MM.1S (cell line): ENCODE results near the gene OR2G6.
"Not testable (repeated sequence)": the region's sequence is repeated elsewhere in the genome, so short reads cannot be mapped to it uniquely, and the experiment has no call there.

Source experiments
- DNase-seq: peaks from one replicate; pipeline ENCODE4 v3.0.0-alpha.2; 2015
- H2AFZ ChIP-seq: fragments of 300-600 bp; sonication (generic); 2 replicates; pipeline ENCODE4 v1.6.0; 2016; ENCODE audit warnings: antibody characterized with exemption, low read length
- H3F3A ChIP-seq: fragments of 300-600 bp; sonication (generic); 2 replicates; pipeline ENCODE4 v1.6.1; 2016; ENCODE audit warnings: mild to moderate bottlenecking, antibody characterized with exemption, low read length, moderate library complexity, mixed read lengths; ENCODE audit not compliant: insufficient read depth
- H3K27ac ChIP-seq: fragments of 300-600 bp; sonication (generic); 2 replicates; pipeline ENCODE4 v1.5.1; 2016; ENCODE audit warnings: mild to moderate bottlenecking, low read length
- H3K27me3 ChIP-seq: fragments of 300-600 bp; sonication (generic); replicated peaks from 2 replicates; pipeline ENCODE4 v1.6.0; 2016; ENCODE audit warnings: low read length; ENCODE audit not compliant: insufficient read depth
- H3K36me3 ChIP-seq: fragments of 300-600 bp; sonication (generic); replicated peaks from 2 replicates; pipeline ENCODE4 v1.6.1; 2016; ENCODE audit warnings: mild to moderate bottlenecking, low read length, mixed read lengths; ENCODE audit not compliant: insufficient read depth
- H3K4me1 ChIP-seq: fragments of 300-600 bp; sonication (generic); 2 replicates; pipeline ENCODE4 v1.6.1; 2016; ENCODE audit warnings: low read length, mixed read lengths
- H3K4me2 ChIP-seq: fragments of 300-600 bp; sonication (generic); 2 replicates; pipeline ENCODE4 v1.6.0; 2016; ENCODE audit warnings: low read depth, low read length
- H3K4me3 ChIP-seq: fragments of 300-600 bp; sonication (generic); 2 replicates; pipeline ENCODE4 v1.5.1; 2016; ENCODE audit warnings: low read length, mixed read lengths
- H3K79me2 ChIP-seq: fragments of 300-600 bp; sonication (generic); 2 replicates; pipeline ENCODE4 v1.6.1; 2016; ENCODE audit warnings: mixed run types, low read length, mixed read lengths
- H3K9ac ChIP-seq: fragments of 300-600 bp; sonication (generic); 2 replicates; pipeline ENCODE4 v1.6.1; 2016; ENCODE audit warnings: low read length, mixed read lengths
- H3K9me2 ChIP-seq: fragments of 300-600 bp; sonication (generic); replicated peaks from 2 replicates; pipeline ENCODE4 v1.6.1; 2016; ENCODE audit warnings: mild to moderate bottlenecking, low read length, mixed read lengths; ENCODE audit not compliant: insufficient read depth
- H3K9me3 ChIP-seq: fragments of 300-600 bp; sonication (generic); replicated peaks from 2 replicates; pipeline ENCODE4 v1.6.1; 2016; ENCODE audit warnings: mild to moderate bottlenecking, low read length, mixed read lengths; ENCODE audit not compliant: insufficient read depth
- H4K20me1 ChIP-seq: fragments of 300-600 bp; sonication (generic); 2 replicates; pipeline ENCODE4 v1.6.1; 2016; ENCODE audit warnings: mild to moderate bottlenecking, low read length, moderate library complexity, mixed read lengths; ENCODE audit not compliant: insufficient read depth

Gene OR2G6

DNA sequence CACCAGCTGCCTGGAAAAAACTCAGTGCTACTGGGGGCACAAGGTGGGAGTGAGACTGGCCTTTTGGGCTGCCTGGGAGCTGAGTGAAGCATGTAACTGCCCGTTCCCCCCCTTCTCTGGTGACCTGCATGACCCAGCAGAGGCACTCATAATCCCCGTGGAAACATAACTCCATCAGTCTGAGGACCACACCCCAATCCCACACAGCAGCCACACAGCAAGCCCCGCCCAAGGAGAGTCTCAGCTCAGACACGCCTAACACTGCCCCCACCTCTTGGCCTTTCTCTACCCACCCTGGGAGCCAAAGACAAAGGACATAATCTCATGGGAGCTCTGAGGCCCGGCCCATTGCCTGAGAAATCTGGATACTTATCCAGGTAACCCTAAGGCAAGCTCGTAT lies 43.2 kb downstream of the OR2G6 start:
- not testable (repeated sequence) for H3K4me3 ChIP-seq, H4K20me1 ChIP-seq, H3K4me2 ChIP-seq, H3K36me3 ChIP-seq, H3K27ac ChIP-seq, H3K27me3 ChIP-seq, H2AFZ ChIP-seq, H3F3A ChIP-seq, H3K9me3 ChIP-seq, H3K79me2 ChIP-seq, DNase-seq, H3K4me1 ChIP-seq, H3K9me2 ChIP-seq, H3K9ac ChIP-seq

DNA sequence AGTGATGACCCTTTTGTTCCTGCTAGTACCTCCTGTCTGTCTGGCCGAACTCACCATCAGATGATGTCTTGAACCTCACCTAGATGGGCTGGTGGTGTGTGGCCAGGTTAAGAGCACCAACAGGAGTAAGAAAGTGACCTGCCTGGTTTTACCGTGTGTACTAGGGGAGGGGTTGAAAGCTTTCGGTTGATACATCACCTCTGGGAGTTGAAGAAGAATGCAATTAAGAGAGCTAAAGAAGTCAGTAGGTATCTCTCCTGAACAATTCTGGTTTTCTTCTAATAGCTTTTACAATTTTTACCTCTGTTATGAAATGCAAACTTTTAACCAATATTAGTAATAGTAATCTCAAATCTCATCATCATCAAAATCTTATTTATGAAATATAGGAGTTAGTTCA lies 54.8 kb downstream of the OR2G6 start, which contains the start of gene OR2T29:
Gene OR2T29, minus strand, starts transcription at position 101 of the 400 bp plus-strand sequence. CDS start 3,281 bp downstream, outside the sequence.
- not testable (repeated sequence) for H3K9ac ChIP-seq, H3F3A ChIP-seq, H3K27me3 ChIP-seq, H3K4me3 ChIP-seq, H3K79me2 ChIP-seq, H3K9me3 ChIP-seq, H3K9me2 ChIP-seq, H3K4me2 ChIP-seq, H2AFZ ChIP-seq, DNase-seq, H3K36me3 ChIP-seq, H4K20me1 ChIP-seq, H3K27ac ChIP-seq, H3K4me1 ChIP-seq

DNA sequence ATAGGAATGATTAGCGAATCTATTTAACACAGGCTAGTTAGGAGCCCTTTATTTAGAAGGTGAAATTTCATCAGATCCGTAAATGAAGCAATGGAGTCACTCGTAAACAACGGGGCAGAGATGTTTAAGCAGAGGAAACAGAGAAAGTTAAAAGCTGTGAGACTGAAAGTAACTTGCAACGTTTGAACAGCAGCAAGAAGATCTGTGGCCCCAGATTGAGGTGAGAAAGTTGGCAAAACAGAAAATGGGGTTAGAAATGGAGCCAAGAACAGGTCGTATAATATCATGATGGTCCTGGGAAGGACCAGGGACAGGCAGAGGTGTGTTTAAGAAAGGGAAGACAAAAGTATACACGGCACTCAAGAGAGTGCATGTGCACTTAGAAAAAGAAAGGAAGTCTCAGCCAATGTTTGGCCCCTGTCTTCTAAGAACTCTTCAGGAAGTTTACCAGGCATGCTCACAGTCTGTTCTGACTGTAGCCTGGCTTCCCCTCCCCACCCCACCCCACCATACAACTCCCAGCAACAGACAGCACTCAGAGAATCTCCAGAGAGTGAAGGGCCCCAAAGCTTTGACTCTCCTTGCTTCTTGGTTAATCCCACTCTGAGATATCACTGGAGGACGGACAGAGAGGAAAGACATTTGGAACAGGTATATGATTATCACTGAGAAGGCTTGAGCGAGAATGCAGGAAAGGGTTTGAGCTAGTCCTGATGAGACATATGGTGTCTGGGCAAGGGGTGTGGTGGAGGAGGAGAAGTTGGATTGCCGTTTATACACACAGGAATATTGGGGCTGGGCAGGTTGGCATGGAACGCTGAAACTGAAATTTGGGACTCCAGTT lies 57.9 kb downstream of the OR2G6 start:
- not testable (repeated sequence) for H2AFZ ChIP-seq, H3K9ac ChIP-seq

DNA sequence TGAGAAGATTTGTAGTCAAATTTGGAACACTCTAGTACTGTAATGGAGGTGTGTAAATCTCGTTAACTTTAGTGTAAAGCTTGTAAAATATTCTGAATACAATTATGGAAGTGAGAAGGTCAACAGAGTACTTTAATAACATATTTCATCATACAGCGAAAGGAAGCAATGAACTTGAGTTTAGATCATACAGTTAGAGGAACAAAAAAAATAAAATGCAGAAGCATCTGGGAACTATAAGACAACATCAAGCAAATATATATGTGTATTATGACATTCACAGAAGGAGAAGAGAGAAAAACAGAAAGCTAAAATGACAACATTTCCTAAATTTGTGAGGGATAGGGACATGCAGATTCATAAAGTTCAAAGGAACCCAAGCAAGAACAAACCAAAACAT lies 61.2 kb downstream of the OR2G6 start:
- DNase-seq, H3K27me3 ChIP-seq, H3K9ac ChIP-seq, H3K9me3 ChIP-seq, H3F3A ChIP-seq, H3K9me2 ChIP-seq, H3K27ac ChIP-seq, H2AFZ ChIP-seq, H4K20me1 ChIP-seq, H3K4me3 ChIP-seq, H3K4me1 ChIP-seq, H3K79me2 ChIP-seq, H3K4me2 ChIP-seq, H3K36me3 ChIP-seq: not testable (repeated sequence)

More for the DNA sequence above, 57.9 kb downstream of the OR2G6 start:
- not testable (repeated sequence) for H3F3A ChIP-seq, H3K4me3 ChIP-seq, H3K27ac ChIP-seq, H3K79me2 ChIP-seq, H3K9me2 ChIP-seq, H3K27me3 ChIP-seq, H3K9me3 ChIP-seq, H4K20me1 ChIP-seq, H3K4me2 ChIP-seq, H3K4me1 ChIP-seq, DNase-seq, H3K36me3 ChIP-seq

DNA sequence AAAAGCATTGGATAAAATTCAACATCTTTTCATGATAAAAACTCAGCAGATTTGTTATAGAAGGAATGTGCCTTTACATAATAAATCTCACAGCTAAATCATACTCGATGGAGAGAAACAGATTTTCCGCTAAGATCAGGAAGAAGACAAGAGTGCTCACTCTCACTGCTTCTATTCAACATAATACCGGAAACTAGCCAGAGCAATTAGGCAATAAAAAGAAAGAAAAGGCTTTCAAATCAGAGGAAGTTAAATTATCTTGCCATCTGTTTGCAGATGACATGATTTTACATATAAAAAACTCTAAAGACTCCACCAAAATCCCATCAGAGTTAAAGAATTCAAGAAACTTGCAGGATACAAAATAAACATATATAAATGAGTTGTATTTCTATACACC lies 62.9 kb downstream of the OR2G6 start:
- not testable (repeated sequence) for H3K36me3 ChIP-seq, H3K27me3 ChIP-seq, H3K4me3 ChIP-seq, H3K4me2 ChIP-seq, H4K20me1 ChIP-seq, H3K9ac ChIP-seq, H3F3A ChIP-seq, DNase-seq, H2AFZ ChIP-seq, H3K79me2 ChIP-seq, H3K9me3 ChIP-seq, H3K9me2 ChIP-seq, H3K4me1 ChIP-seq, H3K27ac ChIP-seq

DNA sequence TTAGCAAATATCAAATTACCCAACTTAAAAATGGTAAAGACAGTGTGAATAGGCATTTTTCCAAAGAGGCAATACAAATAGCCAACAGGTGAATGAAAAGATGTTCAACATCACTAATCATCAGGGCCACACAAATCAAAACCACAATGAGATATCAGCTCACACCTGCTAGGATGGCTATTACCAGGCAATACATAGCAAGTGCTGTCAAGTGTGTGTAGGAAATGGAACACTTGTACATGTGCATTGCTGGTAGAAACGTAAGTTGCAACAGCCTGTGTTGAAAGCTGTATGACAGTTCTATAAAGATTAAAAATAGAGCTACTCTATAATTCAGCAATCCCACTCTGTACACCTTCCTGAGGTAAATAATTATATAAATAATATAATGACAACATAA lies 64.2 kb downstream of the OR2G6 start:
- not testable (repeated sequence) for H3K9ac ChIP-seq, H2AFZ ChIP-seq, H3K9me3 ChIP-seq, H3K4me2 ChIP-seq, H3K4me1 ChIP-seq, H3K36me3 ChIP-seq, H3K27me3 ChIP-seq, H3K79me2 ChIP-seq, H4K20me1 ChIP-seq, H3K27ac ChIP-seq, H3F3A ChIP-seq, H3K4me3 ChIP-seq, H3K9me2 ChIP-seq, DNase-seq

DNA sequence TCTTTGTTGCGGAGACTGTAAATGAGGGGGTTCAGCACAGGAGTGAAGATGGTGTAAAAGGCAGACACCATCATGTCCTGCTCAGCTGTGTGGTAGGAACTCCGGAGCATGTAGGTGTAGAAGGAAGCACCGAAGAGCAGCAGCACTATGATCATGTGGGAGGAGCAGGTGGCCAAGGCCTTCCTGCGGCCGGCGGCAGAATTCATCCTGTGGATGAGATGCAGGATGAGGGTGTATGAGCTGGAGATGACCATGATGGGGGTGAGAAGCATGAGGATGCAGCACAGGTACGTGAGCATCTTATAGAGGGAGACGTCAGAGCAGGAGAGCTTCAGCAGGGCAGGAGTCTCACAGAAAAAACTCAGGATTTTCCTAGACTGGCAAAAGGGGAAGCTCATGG lies 66.0 kb downstream of the OR2G6 start:
- not testable (repeated sequence) for H3K27me3 ChIP-seq, H3K4me3 ChIP-seq, H3K9me3 ChIP-seq, H3K36me3 ChIP-seq, H3K9ac ChIP-seq, H2AFZ ChIP-seq, H3F3A ChIP-seq, H3K79me2 ChIP-seq, H3K27ac ChIP-seq, H3K9me2 ChIP-seq, DNase-seq, H3K4me2 ChIP-seq, H3K4me1 ChIP-seq, H4K20me1 ChIP-seq

DNA sequence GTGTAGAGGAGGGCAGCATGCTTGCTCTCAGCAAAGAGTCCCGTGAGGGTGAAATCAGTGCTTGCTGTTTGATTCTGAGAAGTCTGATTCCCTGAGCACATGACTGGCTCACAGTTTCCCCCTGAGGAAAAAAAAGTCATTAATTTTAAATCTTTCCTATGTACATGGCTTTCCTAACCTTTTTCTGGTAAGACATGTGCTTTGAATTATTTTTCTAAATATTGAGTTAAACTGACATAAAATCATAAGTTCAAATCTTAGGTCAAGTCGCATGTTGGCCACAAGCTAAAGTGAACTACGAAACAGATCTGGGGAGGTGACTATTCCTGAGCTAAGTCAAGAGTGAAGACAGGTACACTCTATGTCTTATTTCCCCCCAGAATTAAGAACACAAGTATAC lies 66.8 kb downstream of the OR2G6 start, which contains the start of gene OR2T34:
Gene OR2T34, minus strand, starts transcription at position 101 of the 400 bp plus-strand sequence. Its CDS starts 0 bp downstream, at position 101.
- not testable (repeated sequence) for H4K20me1 ChIP-seq, H3K9me3 ChIP-seq, H3K27me3 ChIP-seq, DNase-seq, H3K27ac ChIP-seq, H3K9ac ChIP-seq, H3K79me2 ChIP-seq, H3F3A ChIP-seq, H3K4me3 ChIP-seq, H2AFZ ChIP-seq, H3K36me3 ChIP-seq, H3K4me2 ChIP-seq, H3K4me1 ChIP-seq, H3K9me2 ChIP-seq
